HepG2 (cell line): ENCODE measurements around the gene FAM174C.

Source experiments
- HDAC6 ChIP-seq: fragments of 200-600 bp; sonication (generic); IDR thresholded peaks from 2 replicates; pipeline ENCODE4 v1.7.0; 2017; ENCODE audit warnings: mild to moderate bottlenecking, antibody characterized with exemption, low read length, low read depth
- ZSCAN22 ChIP-seq: sonication (generic); formaldehyde crosslinking; IDR thresholded peaks from 2 replicates; pipeline ENCODE4 v1.4.0; 2020; ENCODE audit warnings: mild to moderate bottlenecking, missing genetic modification reagents

DNA sequence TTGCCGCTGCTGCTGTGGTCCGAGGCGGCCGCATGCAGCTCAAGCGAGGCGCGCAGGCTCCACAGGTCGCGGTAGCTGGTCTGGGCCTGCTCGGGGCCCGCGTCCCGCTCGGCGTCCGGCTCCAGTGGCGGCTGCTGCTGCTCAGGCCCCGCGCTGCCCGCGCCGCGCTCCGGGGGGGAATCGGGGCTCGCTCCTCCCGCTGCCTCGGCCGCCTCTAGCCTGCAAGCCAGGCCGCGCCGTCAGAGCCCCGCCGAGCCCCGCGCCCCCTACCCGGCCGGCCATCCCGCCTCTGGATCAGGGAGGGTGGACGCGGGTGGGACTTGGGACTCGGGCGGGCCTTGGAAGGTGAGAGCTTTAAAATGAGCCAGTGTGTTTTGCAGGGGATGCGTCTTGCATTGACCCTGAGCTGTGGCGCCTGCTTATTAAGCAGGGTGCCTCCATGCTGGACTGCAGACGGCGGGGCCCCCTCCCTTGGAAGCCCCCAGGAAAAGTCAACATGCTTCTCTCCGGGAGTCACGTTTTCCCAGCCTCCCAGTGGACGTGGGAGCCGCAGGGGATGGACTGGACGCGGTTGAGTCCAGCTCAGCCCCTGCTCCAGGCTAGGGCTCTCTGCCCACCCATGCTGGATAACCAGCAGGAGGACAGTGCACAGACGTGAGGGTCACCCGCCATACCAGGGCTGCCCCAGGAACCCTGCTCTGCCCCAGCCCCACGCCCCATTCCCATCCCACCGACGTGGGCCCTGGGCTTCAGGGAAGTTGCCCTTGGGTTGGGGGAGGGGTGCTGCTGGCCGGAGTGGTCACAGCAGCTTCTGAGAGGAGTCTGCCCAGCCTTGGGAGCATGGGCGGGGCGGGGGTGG lies 45.2 kb upstream of the FAM174C start:
- no peak for TF ChIP-seq HDAC6
- no peak for TF ChIP-seq ZSCAN22 (CRISPR knock-in tag)
